Transverse colon (tissue), 4 donors: Measurements from ENCODE around the gene PRRT3. TPM values are rescaled to one million over a fixed set of nuclear protein-coding genes. Genes with fewer than 3 reads are reported as not detected.
"Not testable (repeated sequence)": the region's sequence is repeated elsewhere in the genome, so short reads cannot be mapped to it uniquely, and the experiment has no call there.

Source experiments
- DNase-seq: peaks from one replicate; pipeline ENCODE4 v3.0.0-alpha.2; 2019
- H3K27ac ChIP-seq, 4 donors: fragments of 200-600 bp; sonication (generic); 2 replicates each; pipeline ENCODE4 v1.5.1; 2016 to 2018; ENCODE audit warnings: inconsistent platforms in 4 of 4
- H3K27me3 ChIP-seq: fragments of 200-600 bp; sonication (generic); 2 replicates; pipeline ENCODE4 v1.5.1; 2017; ENCODE audit warnings: inconsistent platforms
- H3K36me3 ChIP-seq, 4 donors: fragments of 200-600 bp; sonication (generic); 2 replicates each; pipeline ENCODE4 v1.5.1; 2017 to 2019; ENCODE audit warnings: inconsistent platforms in 4 of 4
- H3K4me1 ChIP-seq, 4 donors: fragments of 200-600 bp; sonication (generic); 2 replicates each; pipeline ENCODE4 v1.5.1; 2017 to 2020; ENCODE audit warnings: inconsistent platforms in 4 of 4
- H3K4me3 ChIP-seq, 4 donors: fragments of 200-600 bp; sonication (generic); 1 replicate in 1 of 4; 2 replicates in 3 of 4; pipeline versions ENCODE4 v1.5.1 to v1.6.1; 2017 to 2019; ENCODE audit warnings: inconsistent platforms in 4 of 4
- H3K9me3 ChIP-seq, 2 donors: fragments of 200-600 bp; sonication (generic); 2 replicates each; pipeline ENCODE4 v1.5.1; 2017 to 2019; ENCODE audit warnings: inconsistent platforms in 2 of 2
- EP300 ChIP-seq: sonication (generic); formaldehyde crosslinking; IDR thresholded peaks from one replicate; pipeline ENCODE4 v1.6.1; 2017; ENCODE audit warnings: antibody characterized with exemption, low read depth
- POLR2A ChIP-seq: fragments of 450-650 bp; IDR thresholded peaks from one replicate; pipeline ENCODE4 v1.6.1; 2016; ENCODE audit warnings: antibody characterized with exemption, mild to moderate bottlenecking, moderate library complexity
- POLR2AphosphoS5 ChIP-seq, 3 donors: sonication (generic); formaldehyde crosslinking; IDR thresholded peaks; one replicate each; pipeline ENCODE4 v1.6.1; 2016; ENCODE audit warnings: antibody characterized with exemption in 3 of 3
- WGBS, 2 donors: methylation state at CpG; one replicate each; pipeline ENCODE4 v1.1.5; 2018; ENCODE audit warnings: low coverage in 1 of 2; 5-methylcytosine and 5-hydroxymethylcytosine counted together
- in situ Hi-C, 4 donors: fragments of 200-750 bp; cut with MboI; loops; one replicate each; pipeline versions ENCODE4 v1.15.0 to v1.15.1; 2017; ENCODE audit warnings: low sequenced_read_pairs in 3 of 4, low pct_ligation_motif_present in 1 of 4, low pct_unique_long_range_greater_than_20kb in 1 of 4
- intact Hi-C: fragments of 100-400 bp; cut with DNase I; formaldehyde crosslinking; loops from one replicate; pipeline ENCODE4 v1.15.1; 2023; ENCODE audit warnings: low total_unique reads
- small RNA-seq, 4 donors: library from RNA; depleted of rRNA; stranded (forward); fragments of <200 nt; gene quantifications; one replicate each; pipeline ENCODE3, GENCODE V24; 2016
- total RNA-seq, 4 donors: library from RNA; depleted of rRNA; stranded (reverse); fragments of >200 nt; gene quantifications; one replicate each; pipeline ENCODE4 v1.1.0, GENCODE V29; 2016
- TF ChIP-seq, protein P1 (sequence below), 5 experiments: fragments of 200-600 bp in 3 of 5; fragments of 450-650 bp in 2 of 5; sonication (generic) in 3 of 5; IDR thresholded peaks; 1 replicate in 2 of 5; 2 replicates in 3 of 5; pipeline ENCODE4 v1.5.1; 2016 to 2017; ENCODE audit warnings: antibody characterized with exemption in 5 of 5, inconsistent platforms in 3 of 5, mild to moderate bottlenecking in 2 of 5, moderate library complexity in 1 of 5

The PRRT3 gene
- total RNA-seq, 4 donors from 2014 or later = 0.20 to 3.0 (median 1.6) TPM

DNA sequence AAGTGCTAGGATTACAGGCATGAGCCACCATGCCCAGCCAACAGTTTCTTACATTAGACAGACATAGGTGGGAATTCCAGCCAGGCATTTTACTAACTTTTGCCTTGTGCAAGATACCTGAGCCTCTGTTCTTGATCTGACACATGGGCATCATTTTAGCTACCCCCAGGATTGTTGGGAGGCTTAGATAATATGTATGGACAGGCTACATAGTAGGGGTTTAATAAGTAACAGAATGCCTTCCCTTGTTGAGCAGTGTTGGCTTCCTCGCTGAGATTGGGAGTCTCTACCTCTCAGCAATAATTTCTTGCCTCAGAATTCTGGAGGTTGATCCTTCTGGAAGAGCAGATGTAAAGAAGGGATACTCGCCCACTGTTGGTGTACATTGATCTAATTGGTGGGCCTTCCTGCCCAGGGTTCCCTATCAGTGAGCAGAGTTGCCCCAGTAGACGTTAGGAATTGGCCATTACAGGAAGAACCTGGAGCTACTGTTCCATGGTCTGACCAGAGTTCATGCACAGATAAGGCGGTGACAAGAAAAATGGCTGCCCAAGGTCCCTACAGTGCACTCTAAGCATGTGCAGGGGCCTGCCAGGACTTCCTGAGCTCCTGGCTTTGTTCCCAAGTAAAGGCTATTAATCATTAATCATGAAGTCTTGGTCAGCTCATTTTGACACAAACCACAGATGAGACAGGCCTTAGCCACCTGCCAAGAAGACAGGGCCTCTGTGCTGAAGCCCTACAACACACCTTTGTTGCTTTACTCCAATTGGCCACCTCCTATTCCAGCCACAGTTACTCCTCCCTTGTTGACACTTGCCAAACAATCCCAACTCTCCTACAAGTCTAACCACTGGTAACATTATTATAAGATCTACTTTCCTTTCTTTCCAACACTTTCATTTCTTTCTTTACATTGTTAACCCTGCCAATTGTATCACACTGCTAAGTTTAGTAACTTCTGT is 54.5 kb downstream of the PRRT3 start:
- peaks cover 8 to 76% (median 57%) of the 10 kb centered on the region in 4 donors for H3K4me1 ChIP-seq
- no peak for TF ChIP-seq EP300
- TF ChIP-seq, protein P1, sequence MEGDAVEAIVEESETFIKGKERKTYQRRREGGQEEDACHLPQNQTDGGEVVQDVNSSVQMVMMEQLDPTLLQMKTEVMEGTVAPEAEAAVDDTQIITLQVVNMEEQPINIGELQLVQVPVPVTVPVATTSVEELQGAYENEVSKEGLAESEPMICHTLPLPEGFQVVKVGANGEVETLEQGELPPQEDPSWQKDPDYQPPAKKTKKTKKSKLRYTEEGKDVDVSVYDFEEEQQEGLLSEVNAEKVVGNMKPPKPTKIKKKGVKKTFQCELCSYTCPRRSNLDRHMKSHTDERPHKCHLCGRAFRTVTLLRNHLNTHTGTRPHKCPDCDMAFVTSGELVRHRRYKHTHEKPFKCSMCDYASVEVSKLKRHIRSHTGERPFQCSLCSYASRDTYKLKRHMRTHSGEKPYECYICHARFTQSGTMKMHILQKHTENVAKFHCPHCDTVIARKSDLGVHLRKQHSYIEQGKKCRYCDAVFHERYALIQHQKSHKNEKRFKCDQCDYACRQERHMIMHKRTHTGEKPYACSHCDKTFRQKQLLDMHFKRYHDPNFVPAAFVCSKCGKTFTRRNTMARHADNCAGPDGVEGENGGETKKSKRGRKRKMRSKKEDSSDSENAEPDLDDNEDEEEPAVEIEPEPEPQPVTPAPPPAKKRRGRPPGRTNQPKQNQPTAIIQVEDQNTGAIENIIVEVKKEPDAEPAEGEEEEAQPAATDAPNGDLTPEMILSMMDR (IDR thresholded peaks at IDR 0.05) = no peak
- no peak for TF ChIP-seq POLR2A
- peak in 2 of 3 donors; percentile 52 to 53 for TF ChIP-seq POLR2AphosphoS5 (IDR thresholded peaks at IDR 0.05)
- peak; percentile 67 for DNase-seq
- in situ Hi-C loops = no loop called here
- H3K4me3 ChIP-seq = peak overlapping the region in 1 of 4 donors; percentile 9
- intact Hi-C loops = no loop called here
- WGBS, 2 donors = 48 to 63% methylated on average over 2 to 4 of the region's 4 CpGs
- H3K27ac ChIP-seq = peak overlapping the region; percentile 86 to 94 (median 90)
- no peaks in the 10 kb centered on the region for H3K9me3 ChIP-seq
- no peaks in the 10 kb centered on the region for H3K27me3 ChIP-seq
- peaks cover 0 to 7% (median 3%) of the 10 kb centered on the region in 4 donors for H3K36me3 ChIP-seq

DNA sequence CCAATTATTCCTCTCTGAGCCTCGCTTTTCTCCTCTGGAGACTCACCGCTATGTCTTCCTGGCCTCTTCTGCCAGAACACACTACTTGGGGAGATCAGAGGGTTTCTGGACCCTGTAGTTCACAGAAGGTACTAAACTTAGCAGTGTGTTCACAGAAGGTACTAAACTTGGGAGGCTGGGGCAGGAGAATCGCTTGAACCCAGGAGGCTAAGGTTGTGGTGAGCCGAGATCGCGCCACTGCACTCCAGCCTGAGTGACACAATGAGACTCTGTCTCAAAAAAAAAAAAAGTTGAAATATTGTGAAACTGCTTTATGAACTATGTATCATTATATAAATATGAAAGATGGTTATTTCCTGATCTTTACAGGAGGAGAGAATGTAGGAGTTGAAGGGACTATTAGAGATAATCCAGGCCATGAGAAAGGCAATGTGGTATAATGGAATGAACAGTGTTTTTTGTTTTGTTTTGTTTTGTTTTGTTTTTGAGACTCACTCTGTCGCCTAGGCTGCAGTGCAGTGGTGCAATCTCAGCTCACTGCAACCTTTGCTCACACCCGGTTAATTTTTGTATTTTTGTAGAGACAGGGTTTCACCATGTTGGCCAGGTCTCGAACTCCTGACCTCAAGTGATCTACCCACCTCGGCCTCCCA is 55.3 kb downstream of the PRRT3 start:
- H3K27me3 ChIP-seq, DNase-seq, H3K4me3 ChIP-seq, intact Hi-C loops, in situ Hi-C loops, H3K36me3 ChIP-seq, H3K9me3 ChIP-seq: not testable (repeated sequence)
- Histone ChIP-seq H3K4me1 (peaks cover 3 to 74% (median 55%) of the 10 kb centered on the region in 4 donors), H3K27ac (peak overlapping the region; percentile 86 to 94 (median 90))
- 61 to 70% methylated on average over 5 to 10 of the region's 10 CpGs for WGBS, 2 donors

DNA sequence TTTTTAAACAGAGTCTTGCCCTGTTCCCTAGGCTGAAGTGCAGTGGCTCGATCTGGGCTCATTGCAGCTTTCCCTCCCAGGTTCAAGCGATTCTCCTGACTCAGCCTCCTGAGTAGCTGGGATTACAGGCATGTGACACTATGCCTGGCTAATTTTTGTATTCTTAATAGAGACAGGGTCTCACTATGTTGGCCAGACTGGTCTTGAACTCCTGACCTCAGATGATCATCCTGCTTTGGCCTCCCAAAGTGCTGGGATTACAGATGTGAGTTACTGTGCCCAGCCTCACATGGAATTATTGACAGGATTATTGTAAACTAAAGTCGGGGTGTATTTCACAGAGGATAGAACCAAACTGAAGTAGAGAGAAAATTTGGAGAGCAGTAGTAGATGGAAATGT is 56.5 kb downstream of the PRRT3 start:
- in situ Hi-C loops, H3K27me3 ChIP-seq, intact Hi-C loops, H3K36me3 ChIP-seq, DNase-seq, H3K9me3 ChIP-seq, H3K4me3 ChIP-seq: not testable (repeated sequence)
- Histone ChIP-seq H3K4me1 (peaks cover 3 to 77% (median 58%) of the 10 kb centered on the region in 4 donors), H3K27ac (peak overlapping the region in 2 of 4 donors; percentile 56 to 91)
- WGBS, 2 donors = 86 to 99% methylated on average over 2 to 3 of the region's 3 CpGs

Small RNA genes within 50 kb of the gene (small RNA-seq; reads per million reads assigned to genes)
- 0 reads per million in 4 donors for gene CYCSP10
- gene RNU6-882P = 0 reads per million in 4 donors

Other genes with a start within 250 kb of the PRRT3 start
- gene CPNE9, start 248.6 kb downstream of the PRRT3 start, total RNA-seq = not detected
- gene BRPF1, start 220.7 kb downstream of the PRRT3 start, total RNA-seq = 10 to 100 TPM in 3 of 4 donors, 1 to 10 TPM in 1; 9.4 to 18.7 (median 14.9) TPM
- 10 to 100 TPM; 27.8 to 69.5 (median 39.7) TPM for gene OGG1, start 202.5 kb downstream of the PRRT3 start, total RNA-seq
- gene CAMK1, start 182.5 kb downstream of the PRRT3 start, total RNA-seq = 10 to 100 TPM in 3 of 4 donors, 1 to 10 TPM in 1; 5.6 to 45.0 (median 15.6) TPM
- 100 to 1,000 TPM in 2 of 4 donors, 10 to 100 TPM in 2; 53.7 to 504 (median 92.0) TPM for gene TADA3, start 159.9 kb downstream of the PRRT3 start, total RNA-seq
- gene ARPC4, start 159.3 kb downstream of the PRRT3 start, total RNA-seq = 100 to 1,000 TPM; 104 to 189 (median 143) TPM
- 100 to 1,000 TPM in 2 of 4 donors, 10 to 100 TPM in 2; 47.4 to 352 (median 154) TPM for gene TTLL3, start 142.1 kb downstream of the PRRT3 start, total RNA-seq
- gene RPUSD3, start 108.4 kb downstream of the PRRT3 start, total RNA-seq = 10 to 100 TPM; 34.1 to 78.0 (median 43.9) TPM
- gene CIDEC, start 72.2 kb downstream of the PRRT3 start, total RNA-seq = 10 to 100 TPM in 3 of 4 donors, under 1 TPM in 1; 1.00 to 50.5 (median 48.0) TPM
- gene JAGN1, start 61.8 kb downstream of the PRRT3 start, total RNA-seq = 10 to 100 TPM in 3 of 4 donors, 1 to 10 TPM in 1; 5.8 to 73.0 (median 28.5) TPM
- gene IL17RE, start 49.6 kb downstream of the PRRT3 start, total RNA-seq = 100 to 1,000 TPM in 2 of 4 donors, 10 to 100 TPM in 2; 81.5 to 178 (median 108) TPM
- gene IL17RC, start 35.3 kb downstream of the PRRT3 start, total RNA-seq = 10 to 100 TPM; 61.1 to 74.4 (median 67.1) TPM
- gene CRELD1, start 18.6 kb downstream of the PRRT3 start, total RNA-seq = 10 to 100 TPM in 3 of 4 donors, 1 to 10 TPM in 1; 7.1 to 36.8 (median 18.9) TPM
- gene EMC3, start 34.4 kb upstream of the PRRT3 start, total RNA-seq = 10 to 100 TPM in 3 of 4 donors, 1 to 10 TPM in 1; 9.7 to 39.2 (median 23.5) TPM
- gene FANCD2, start 74.0 kb upstream of the PRRT3 start, total RNA-seq = 10 to 100 TPM in 1 of 4 donors, 1 to 10 TPM in 2, under 1 TPM in 1; 0.80 to 43.0 (median 4.9) TPM
- not detected for gene FANCD2OS, start 155.8 kb upstream of the PRRT3 start, total RNA-seq
- 10 to 100 TPM; 37.0 to 88.8 (median 72.5) TPM for gene BRK1, start 163.3 kb upstream of the PRRT3 start, total RNA-seq
- 10 to 100 TPM; 23.9 to 48.4 (median 34.6) TPM for gene VHL, start 189.4 kb upstream of the PRRT3 start, total RNA-seq
- gene IRAK2, start 212.5 kb upstream of the PRRT3 start, total RNA-seq = 1 to 10 TPM in 3 of 4 donors, under 1 TPM in 1; 0.20 to 4.9 (median 3.4) TPM